Uterus (tissue), 4 donors: ENCODE results near the gene DNAH8. TPM values are rescaled to one million over a fixed set of nuclear protein-coding genes. Genes with fewer than 3 reads are reported as not detected.

ENCODE experiments used
- DNase-seq, 2 donors: peaks; one replicate each; pipeline ENCODE4 v3.0.0-alpha.2; 2019 to 2020
- H3K27ac ChIP-seq, 2 donors: fragments of 200-600 bp; sonication (generic); 1 replicate in 1 of 2; 2 replicates in 1 of 2; pipeline ENCODE4 v1.5.1; 2016 to 2018
- H3K27me3 ChIP-seq, 2 donors: fragments of 200-600 bp; sonication (generic); one replicate each; pipeline ENCODE4 v1.5.1; 2018 to 2019; ENCODE audit warnings: control low read depth in 1 of 2
- H3K36me3 ChIP-seq, 2 donors: fragments of 200-600 bp; sonication (generic); one replicate each; pipeline ENCODE4 v1.5.1; 2019; ENCODE audit warnings: control low read depth in 1 of 2
- H3K4me1 ChIP-seq, 2 donors: fragments of 200-600 bp; sonication (generic); one replicate each; pipeline ENCODE4 v1.5.1; 2018 to 2019; ENCODE audit warnings: control low read depth in 1 of 2
- H3K4me3 ChIP-seq, 2 donors: fragments of 200-600 bp; sonication (generic); 1 replicate in 1 of 2; 2 replicates in 1 of 2; pipeline ENCODE4 v1.5.1; 2018 to 2019; ENCODE audit warnings: mild to moderate bottlenecking in 1 of 2
- H3K9me3 ChIP-seq, 2 donors: fragments of 200-600 bp; sonication (generic); one replicate each; pipeline ENCODE4 v1.5.1; 2019; ENCODE audit warnings: control low read depth in 1 of 2
- CTCF ChIP-seq, 4 experiments: fragments of 200-600 bp in 2 of 4; fragments of 450-650 bp in 2 of 4; sonication (generic) in 2 of 4; IDR thresholded peaks; one replicate each; pipeline ENCODE4 v1.5.1; 2016 to 2019; ENCODE audit warnings: antibody characterized with exemption in 4 of 4, mild to moderate bottlenecking in 2 of 4, moderate library complexity in 1 of 4
- POLR2A ChIP-seq, 2 donors: fragments of 450-650 bp; IDR thresholded peaks; one replicate each; pipeline ENCODE4 v1.6.1; 2016; ENCODE audit warnings: antibody characterized with exemption in 2 of 2, mild to moderate bottlenecking in 1 of 2, moderate library complexity in 1 of 2
- intact Hi-C: fragments of 100-400 bp; cut with DNase I; formaldehyde crosslinking; loops from one replicate; pipeline ENCODE4 v1.15.1; 2023; ENCODE audit warnings: low total_unique reads
- total RNA-seq, 4 donors: library from RNA; depleted of rRNA in 3 of 4; stranded (reverse); fragments of >200 nt in 3 of 4; gene quantifications; one replicate each; pipeline versions ENCODE4 v1.1.0 to v1.2.4, GENCODE V29; 2014 to 2023
- donor health status: DM: yes; HTN: yes; CAD: no.

Gene DNAH8
- total RNA-seq, 4 donors from 2014 or later: 0.03 to 0.69 TPM; not detected in 2

GRCh38 chr6:38831865-38832264 lies 116.8 kb downstream of the DNAH8 start:
- no peak overlapping the region for H3K4me3 ChIP-seq
- no peaks in the 10 kb centered on the region for H3K27me3 ChIP-seq
- DNase-seq: no peak
- no peak for TF ChIP-seq POLR2A (IDR thresholded peaks at IDR 0.05)
- no peak for TF ChIP-seq CTCF (IDR thresholded peaks at IDR 0.05)
- H3K36me3 ChIP-seq: no peaks in the 10 kb centered on the region
- no peak overlapping the region for H3K27ac ChIP-seq
- intact Hi-C loops: no loop called here
- H3K4me1 ChIP-seq: no peaks in the 10 kb centered on the region
- no peaks in the 10 kb centered on the region for H3K9me3 ChIP-seq

GRCh38 chr6:38833320-38833719 lies 118.2 kb downstream of the DNAH8 start:
- Histone ChIP-seq H3K4me1 (no peaks in the 10 kb centered on the region), H3K27me3 (no peaks in the 10 kb centered on the region), H3K9me3 (no peaks in the 10 kb centered on the region), H3K27ac (no peak overlapping the region), H3K4me3 (no peak overlapping the region), H3K36me3 (no peaks in the 10 kb centered on the region)
- TF ChIP-seq POLR2A (IDR thresholded peaks at IDR 0.05) (no peak), CTCF (IDR thresholded peaks at IDR 0.05) (no peak)
- intact Hi-C loops: no loop called here
- DNase-seq: no peak

- no peaks in the 10 kb centered on the region for H3K4me1 ChIP-seq
- intact Hi-C loops: no loop called here
- DNase-seq: no peak
- H3K9me3 ChIP-seq: no peaks in the 10 kb centered on the region
- TF ChIP-seq CTCF (IDR thresholded peaks at IDR 0.05) (no peak), POLR2A (IDR thresholded peaks at IDR 0.05) (no peak)
- H3K4me3 ChIP-seq: no peak overlapping the region
- no peak overlapping the region for H3K27ac ChIP-seq
- H3K27me3 ChIP-seq: no peaks in the 10 kb centered on the region
- no peaks in the 10 kb centered on the region for H3K36me3 ChIP-seq
Observed at GRCh38 chr6:38836585-38836984, 121.5 kb downstream of the DNAH8 start.

- Histone ChIP-seq H3K4me1 (no peaks in the 10 kb centered on the region), H3K9me3 (no peaks in the 10 kb centered on the region), H3K36me3 (no peaks in the 10 kb centered on the region), H3K4me3 (no peak overlapping the region), H3K27me3 (no peaks in the 10 kb centered on the region), H3K27ac (no peak overlapping the region)
- TF ChIP-seq POLR2A (IDR thresholded peaks at IDR 0.05) (no peak), CTCF (IDR thresholded peaks at IDR 0.05) (no peak)
- intact Hi-C loops: no loop called here
- DNase-seq: no peak
Observed at GRCh38 chr6:38837101-38837500, 122.0 kb downstream of the DNAH8 start.

- Histone ChIP-seq H3K27me3 (no peaks in the 10 kb centered on the region), H3K9me3 (no peaks in the 10 kb centered on the region), H3K4me1 (no peaks in the 10 kb centered on the region), H3K27ac (no peak overlapping the region), H3K4me3 (no peak overlapping the region), H3K36me3 (no peaks in the 10 kb centered on the region)
- TF ChIP-seq POLR2A (IDR thresholded peaks at IDR 0.05): no peak
- DNase-seq: no peak
- intact Hi-C loops: no loop called here
Observed at GRCh38 chr6:38843798-38844197, 128.7 kb downstream of the DNAH8 start.

GRCh38 chr6:38845931-38846330 lies 130.8 kb downstream of the DNAH8 start:
- TF ChIP-seq CTCF (IDR thresholded peaks at IDR 0.05): no peak
- TF ChIP-seq POLR2A (IDR thresholded peaks at IDR 0.05): no peak
- no peak overlapping the region for H3K4me3 ChIP-seq

More at GRCh38 chr6:38845931-38846330, 130.8 kb downstream of the DNAH8 start:
- Histone ChIP-seq H3K4me1 (no peaks in the 10 kb centered on the region), H3K27ac (no peak overlapping the region), H3K36me3 (no peaks in the 10 kb centered on the region), H3K27me3 (no peaks in the 10 kb centered on the region), H3K9me3 (no peaks in the 10 kb centered on the region)
- DNase-seq: no peak
- intact Hi-C loops: no loop called here
